Astrocyte (in vitro differentiated cells and primary cell): ENCODE results near the gene VIPR2. TPM values are rescaled to one million over a fixed set of nuclear protein-coding genes. Genes with fewer than 3 reads are reported as not detected.

Source experiments
- DNase-seq: peaks from one replicate; pipeline ENCODE4 v3.0.0-alpha.2; 2010; ENCODE audit warnings: low read depth
- FAIRE-seq: peaks from 2 replicates; lab custom pipeline; 2011; peaks lifted over from hg19 to GRCh38; lab: Jason Lieb, UNC
- H2AFZ ChIP-seq: 2 replicates; pipeline ENCODE4 v1.6.0; 2012; ENCODE audit warnings: low read depth, low read length, inconsistent platforms
- H3K27ac ChIP-seq: 2 replicates; pipeline ENCODE4 v1.5.1; 2011; ENCODE audit warnings: low read depth, low read length, inconsistent platforms
- H3K27me3 ChIP-seq: 2 replicates; pipeline ENCODE4 v1.6.0; 2011; ENCODE audit warnings: low read length, inconsistent platforms; ENCODE audit not compliant: insufficient read depth
- H3K36me3 ChIP-seq: 2 replicates; pipeline ENCODE4 v1.5.1; 2011; ENCODE audit warnings: low read length, inconsistent platforms; ENCODE audit not compliant: insufficient read depth
- H3K4me1 ChIP-seq: 2 replicates; pipeline ENCODE4 v1.5.1; 2011; ENCODE audit warnings: low read length, inconsistent platforms; ENCODE audit not compliant: insufficient read depth
- H3K4me2 ChIP-seq: 2 replicates; pipeline ENCODE4 v1.6.0; 2012; ENCODE audit warnings: low read length, inconsistent platforms
- H3K4me3 ChIP-seq: 2 replicates; pipeline ENCODE4 v1.5.1; 2011; ENCODE audit warnings: low read depth, mild to moderate bottlenecking, low read length, inconsistent platforms; ENCODE audit not compliant: insufficient read depth
- H3K79me2 ChIP-seq: 2 replicates; pipeline ENCODE4 v1.6.0; 2012; ENCODE audit warnings: mild to moderate bottlenecking, low read length, inconsistent platforms; ENCODE audit not compliant: insufficient read depth
- H3K9ac ChIP-seq: 2 replicates; pipeline ENCODE4 v1.6.0; 2012; ENCODE audit warnings: mild to moderate bottlenecking, low read length, inconsistent platforms
- H3K9me3 ChIP-seq: 2 replicates; pipeline ENCODE4 v1.5.1; 2012; ENCODE audit warnings: low read depth, mild to moderate bottlenecking, low read length, inconsistent platforms; ENCODE audit not compliant: insufficient read depth
- H4K20me1 ChIP-seq: 2 replicates; pipeline ENCODE4 v1.6.0; 2012; ENCODE audit warnings: low read length, inconsistent platforms; ENCODE audit not compliant: insufficient read depth
- H3K27ac Mint-ChIP-seq: one replicate; pipeline ENCODE4 v1.8.0; 2021; ENCODE audit warnings: mild to moderate bottlenecking, mixed read lengths; ENCODE audit not compliant: unreplicated experiment
- H3K27me3 Mint-ChIP-seq: one replicate; pipeline ENCODE4 v1.8.0; 2021; ENCODE audit warnings: low read depth, mixed read lengths; ENCODE audit not compliant: unreplicated experiment
- H3K36me3 Mint-ChIP-seq: one replicate; pipeline ENCODE4 v1.8.0; 2021; ENCODE audit warnings: low read depth, mixed read lengths; ENCODE audit not compliant: unreplicated experiment
- H3K4me1 Mint-ChIP-seq: one replicate; pipeline ENCODE4 v1.8.0; 2021; ENCODE audit warnings: low read depth, mixed read lengths; ENCODE audit not compliant: unreplicated experiment
- H3K4me3 Mint-ChIP-seq: one replicate; pipeline ENCODE4 v1.8.0; 2021; ENCODE audit warnings: mild to moderate bottlenecking, moderate library complexity, mixed read lengths; ENCODE audit not compliant: unreplicated experiment
- H3K9me3 Mint-ChIP-seq: one replicate; pipeline ENCODE4 v1.8.0; 2021; ENCODE audit warnings: mild to moderate bottlenecking, mixed read lengths; ENCODE audit not compliant: unreplicated experiment
- CTCF ChIP-seq: IDR thresholded peaks from 2 replicates; pipeline ENCODE4 v1.5.1; 2011; ENCODE audit warnings: low read depth, mild to moderate bottlenecking, inconsistent platforms, low read length, moderate library complexity; ENCODE audit not compliant: insufficient read depth
- EZH2 ChIP-seq: IDR thresholded peaks from 2 replicates; pipeline ENCODE4 v1.6.1; 2012; ENCODE audit warnings: mild to moderate bottlenecking, low read length, inconsistent platforms; ENCODE audit not compliant: insufficient read depth
- total RNA-seq: library from RNA; stranded (reverse); gene quantifications from 2 replicates; pipeline ENCODE4 v1.2.1, GENCODE V29; 2021

Gene VIPR2
- total RNA-seq, 1 donor from 2014 or later, result 0.68 TPM

GRCh38 chr7:159192725-159193453 is 48.2 kb upstream of the VIPR2 start:
- H3K9me3 Mint-ChIP-seq, result peaks cover 2% of the 10 kb centered on the region
- H3K9ac ChIP-seq, result no peak overlapping the region
- H3K27ac ChIP-seq, result no peak overlapping the region
- H2AFZ ChIP-seq, result no peak overlapping the region
- peaks cover 3% of the 10 kb centered on the region for H3K9me3 ChIP-seq
- no peaks in the 10 kb centered on the region for H4K20me1 ChIP-seq
- no peaks in the 10 kb centered on the region for H3K4me1 ChIP-seq
- H3K27me3 ChIP-seq, result no peaks in the 10 kb centered on the region
- TF ChIP-seq CTCF, result no peak
- no peak for TF ChIP-seq EZH2
- no peak overlapping the region for H3K27ac Mint-ChIP-seq
- H3K4me3 Mint-ChIP-seq, result no peak overlapping the region
- H3K79me2 ChIP-seq, result no peaks in the 10 kb centered on the region
- H3K36me3 ChIP-seq, result no peaks in the 10 kb centered on the region
- DNase-seq (no peak), FAIRE-seq (no peak)
- no peaks in the 10 kb centered on the region for H3K36me3 Mint-ChIP-seq
- no peak overlapping the region for H3K4me2 ChIP-seq
- peaks cover 6% of the 10 kb centered on the region for H3K27me3 Mint-ChIP-seq
- H3K4me1 Mint-ChIP-seq, result no peaks in the 10 kb centered on the region
- H3K4me3 ChIP-seq, result no peak overlapping the region

- no peaks in the 10 kb centered on the region for H3K4me1 ChIP-seq
- peaks cover 3% of the 10 kb centered on the region for H3K9me3 ChIP-seq
- no peaks in the 10 kb centered on the region for H4K20me1 ChIP-seq
- Mint-ChIP-seq H3K27me3 (peaks cover 5% of the 10 kb centered on the region), H3K36me3 (no peaks in the 10 kb centered on the region), H3K4me1 (no peaks in the 10 kb centered on the region), H3K27ac (no peak overlapping the region), H3K9me3 (peaks cover 2% of the 10 kb centered on the region), H3K4me3 (no peak overlapping the region)
- H3K27ac ChIP-seq, result no peak overlapping the region
- no peak overlapping the region for H3K4me2 ChIP-seq
- H3K4me3 ChIP-seq, result no peak overlapping the region
- H3K36me3 ChIP-seq, result no peaks in the 10 kb centered on the region
- H3K79me2 ChIP-seq, result no peaks in the 10 kb centered on the region
- DNase-seq, result no peak
- no peak overlapping the region for H3K9ac ChIP-seq
- FAIRE-seq, result no peak
- TF ChIP-seq EZH2 (no peak), CTCF (no peak)
- H2AFZ ChIP-seq, result no peak overlapping the region
- H3K27me3 ChIP-seq, result no peaks in the 10 kb centered on the region
These were observed 47.3 kb upstream of the VIPR2 start for GRCh38 chr7:159192013-159192412.

GRCh38 chr7:159191236-159191635 is 46.6 kb upstream of the VIPR2 start:
- Mint-ChIP-seq H3K27me3 (peaks cover 5% of the 10 kb centered on the region), H3K27ac (no peak overlapping the region), H3K36me3 (no peaks in the 10 kb centered on the region), H3K4me1 (no peaks in the 10 kb centered on the region), H3K4me3 (no peak overlapping the region), H3K9me3 (peaks cover 2% of the 10 kb centered on the region)
- Histone ChIP-seq H3K79me2 (no peaks in the 10 kb centered on the region), H3K27ac (no peak overlapping the region), H3K4me2 (no peak overlapping the region), H3K36me3 (no peaks in the 10 kb centered on the region), H2AFZ (no peak overlapping the region), H4K20me1 (no peaks in the 10 kb centered on the region), H3K27me3 (no peaks in the 10 kb centered on the region), H3K9me3 (peaks cover 3% of the 10 kb centered on the region), H3K9ac (no peak overlapping the region), H3K4me1 (no peaks in the 10 kb centered on the region), H3K4me3 (no peak overlapping the region)
- DNase-seq, result no peak
- FAIRE-seq, result no peak
- TF ChIP-seq CTCF (no peak), EZH2 (no peak)
